Measurements from ENCODE around the gene CELA2B.

DNA sequence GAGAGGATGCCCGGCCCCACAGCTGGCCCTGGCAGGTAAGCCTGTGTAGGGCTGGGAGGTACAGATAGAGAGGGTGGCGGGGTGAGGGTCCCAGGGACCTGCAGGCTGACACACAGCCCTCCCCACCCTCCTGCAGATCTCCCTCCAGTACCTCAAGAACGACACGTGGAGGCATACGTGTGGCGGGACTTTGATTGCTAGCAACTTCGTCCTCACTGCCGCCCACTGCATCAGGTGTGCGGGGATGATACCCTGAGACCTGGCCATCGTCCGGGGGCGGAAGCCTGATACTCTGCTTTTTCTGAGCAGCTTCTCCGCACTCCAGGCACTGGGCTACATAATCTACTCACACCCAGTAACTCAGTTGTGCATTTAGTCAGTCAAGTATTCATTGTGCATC is 35.5 kb upstream of the CELA2B start:
- TF ChIP-seq CHD2 (IDR thresholded peaks at IDR 0.05; ENCODE audit: low read length, partially characterized antibody) (no peak), EP300 (IDR thresholded peaks at IDR 0.05) (no peak), FOSB (CRISPR knock-in tag; IDR thresholded peaks at IDR 0.05) (no peak)
- TF ChIP-seq, protein P1, sequence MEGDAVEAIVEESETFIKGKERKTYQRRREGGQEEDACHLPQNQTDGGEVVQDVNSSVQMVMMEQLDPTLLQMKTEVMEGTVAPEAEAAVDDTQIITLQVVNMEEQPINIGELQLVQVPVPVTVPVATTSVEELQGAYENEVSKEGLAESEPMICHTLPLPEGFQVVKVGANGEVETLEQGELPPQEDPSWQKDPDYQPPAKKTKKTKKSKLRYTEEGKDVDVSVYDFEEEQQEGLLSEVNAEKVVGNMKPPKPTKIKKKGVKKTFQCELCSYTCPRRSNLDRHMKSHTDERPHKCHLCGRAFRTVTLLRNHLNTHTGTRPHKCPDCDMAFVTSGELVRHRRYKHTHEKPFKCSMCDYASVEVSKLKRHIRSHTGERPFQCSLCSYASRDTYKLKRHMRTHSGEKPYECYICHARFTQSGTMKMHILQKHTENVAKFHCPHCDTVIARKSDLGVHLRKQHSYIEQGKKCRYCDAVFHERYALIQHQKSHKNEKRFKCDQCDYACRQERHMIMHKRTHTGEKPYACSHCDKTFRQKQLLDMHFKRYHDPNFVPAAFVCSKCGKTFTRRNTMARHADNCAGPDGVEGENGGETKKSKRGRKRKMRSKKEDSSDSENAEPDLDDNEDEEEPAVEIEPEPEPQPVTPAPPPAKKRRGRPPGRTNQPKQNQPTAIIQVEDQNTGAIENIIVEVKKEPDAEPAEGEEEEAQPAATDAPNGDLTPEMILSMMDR (IDR thresholded peaks at IDR 0.05), result no peak

Measured in A549 (cell line).